ENCODE results near the gene SPAG6. TPM values are rescaled to one million over a fixed set of nuclear protein-coding genes. Genes with fewer than 3 reads are reported as not detected.

The SPAG6 gene
- polyA plus RNA-seq, 3 donors, result 0.06 TPM; not detected in 2

DNA sequence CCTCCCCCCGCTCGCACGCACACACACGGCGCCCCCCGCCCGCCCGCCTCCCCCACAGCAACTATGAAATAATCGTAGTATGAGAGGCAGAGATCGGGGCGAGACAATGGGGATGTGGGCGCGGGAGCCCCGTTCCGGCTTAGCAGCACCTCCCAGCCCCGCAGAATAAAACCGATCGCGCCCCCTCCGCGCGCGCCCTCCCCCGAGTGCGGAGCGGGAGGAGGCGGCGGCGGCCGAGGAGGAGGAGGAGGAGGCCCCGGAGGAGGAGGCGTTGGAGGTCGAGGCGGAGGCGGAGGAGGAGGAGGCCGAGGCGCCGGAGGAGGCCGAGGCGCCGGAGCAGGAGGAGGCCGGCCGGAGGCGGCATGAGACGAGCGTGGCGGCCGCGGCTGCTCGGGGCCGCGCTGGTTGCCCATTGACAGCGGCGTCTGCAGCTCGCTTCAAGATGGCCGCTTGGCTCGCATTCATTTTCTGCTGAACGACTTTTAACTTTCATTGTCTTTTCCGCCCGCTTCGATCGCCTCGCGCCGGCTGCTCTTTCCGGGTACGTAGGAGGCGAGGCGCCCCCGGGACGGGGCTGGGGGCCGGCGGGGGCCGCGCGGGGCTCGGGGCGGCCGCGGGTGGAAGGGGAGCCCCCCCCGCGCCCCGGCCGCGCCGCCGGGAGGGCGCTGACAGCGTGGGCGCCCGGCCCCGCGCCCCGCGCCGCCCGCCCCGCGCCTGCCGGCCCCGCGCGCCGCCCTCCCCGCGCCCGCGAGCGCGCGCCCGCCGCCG lies 24.0 kb upstream of the SPAG6 start:
- H3K27ac ChIP-seq (ENCODE audit: low read depth, low read length), result no peak overlapping the region
- 0 to 1% (median 1%) methylated on average over 53 to 83 of the region's 114 CpGs for WGBS, 3 donors

DNA sequence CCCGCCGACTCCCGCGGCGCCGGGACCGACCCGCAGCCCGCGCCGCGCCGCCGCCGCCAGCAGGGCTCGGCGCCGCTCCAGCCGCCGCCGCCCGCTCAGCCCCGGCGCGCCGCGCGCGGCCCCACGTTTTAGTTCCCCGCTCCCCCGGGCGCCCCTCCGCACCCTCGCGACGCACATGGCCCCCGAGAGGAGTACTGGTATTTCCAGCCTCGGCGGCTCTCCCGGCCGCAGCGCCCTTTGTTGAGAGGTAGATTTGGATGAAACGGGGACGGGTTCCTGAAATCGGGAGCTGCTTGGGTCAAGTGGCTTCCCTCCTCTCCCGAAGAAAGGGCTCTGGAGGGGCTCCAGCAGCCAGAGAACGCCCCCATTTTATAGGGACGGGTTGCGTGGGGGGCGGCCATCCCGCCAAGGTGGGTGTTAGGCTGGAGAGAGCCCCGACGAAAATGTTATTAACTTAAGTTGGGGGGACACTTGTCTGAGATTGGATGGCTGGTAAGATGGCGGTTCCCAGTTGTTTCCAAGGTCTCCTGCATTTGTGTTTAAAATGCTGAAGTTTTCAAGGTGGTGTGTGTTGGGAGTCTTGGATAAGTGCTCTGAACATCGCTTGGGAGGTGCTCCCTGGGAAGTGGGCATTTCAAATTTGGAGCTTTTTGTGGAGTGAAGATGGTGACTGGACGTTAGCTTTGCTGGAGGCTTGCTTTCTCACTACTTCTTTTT lies 23.2 kb upstream of the SPAG6 start:
- 2 to 3% (median 2%) methylated on average over 26 to 57 of the region's 57 CpGs for WGBS, 3 donors
- H3K27ac ChIP-seq (ENCODE audit: low read depth, low read length), result no peak overlapping the region

DNA sequence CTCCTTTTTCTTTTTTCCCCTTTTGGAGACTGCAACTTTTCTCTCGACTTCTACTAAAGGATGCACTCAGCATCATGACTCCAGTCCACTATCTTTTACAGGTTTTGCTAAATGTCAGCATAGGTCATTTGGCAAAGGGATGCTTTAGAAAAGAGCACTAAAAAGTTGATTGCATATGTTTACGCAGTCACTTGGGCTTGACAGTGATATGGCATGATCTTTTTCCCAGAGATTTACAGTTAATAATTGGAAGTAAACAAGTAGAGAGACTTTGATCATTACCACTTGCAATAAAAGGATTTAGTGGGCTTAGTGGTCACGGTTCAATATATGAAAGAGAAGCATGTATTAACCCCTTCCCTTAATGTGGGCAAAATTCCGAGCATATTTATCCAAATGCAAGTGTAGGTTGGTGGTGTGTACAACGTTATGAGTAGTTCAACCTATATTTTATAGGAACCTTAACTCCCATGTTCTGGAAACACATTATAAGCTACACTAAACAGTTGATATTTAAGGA lies 22.6 kb upstream of the SPAG6 start:
- WGBS, 3 donors, result 74 to 79% (median 78%) methylated on average over 5 of the region's 5 CpGs
- H3K27ac ChIP-seq (ENCODE audit: low read depth, low read length), result no peak overlapping the region

DNA sequence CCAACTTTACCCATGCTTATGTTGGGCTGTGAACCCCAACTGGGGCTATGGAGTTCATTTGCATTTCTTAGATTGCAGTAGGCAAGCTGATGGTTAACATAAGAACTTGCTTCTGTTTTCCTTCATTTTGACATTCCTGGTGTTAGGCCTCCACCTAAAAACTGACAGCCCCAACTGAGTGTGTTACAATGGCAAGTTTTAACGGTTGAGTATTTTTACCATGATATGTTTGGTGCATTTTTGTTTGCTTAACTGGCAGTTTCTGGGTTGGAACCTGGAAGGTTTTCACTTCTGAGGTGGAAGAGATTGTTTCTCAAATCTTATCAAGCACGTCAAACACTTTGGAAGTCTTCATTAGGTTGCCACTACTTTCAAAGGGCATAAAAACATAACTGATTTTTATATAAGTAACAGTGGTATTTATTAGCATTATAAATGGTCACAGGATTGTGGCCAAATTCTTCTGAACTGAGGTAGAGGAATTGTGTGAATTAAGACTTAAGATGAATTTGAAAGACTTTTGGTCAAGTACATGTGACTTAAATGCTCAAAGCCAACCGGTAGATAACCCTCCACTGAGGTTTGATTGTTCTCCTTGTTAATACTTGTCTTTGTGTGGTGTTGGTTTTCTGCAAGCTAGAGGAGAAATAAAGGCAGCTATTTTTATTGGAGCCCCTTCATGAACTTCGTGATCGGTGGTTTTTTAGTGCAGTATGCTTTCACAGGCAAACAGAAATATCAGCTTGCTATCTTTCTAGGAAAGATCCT lies 21.6 kb upstream of the SPAG6 start:
- WGBS, 3 donors, result 62 to 88% (median 88%) methylated on average over 5 of the region's 5 CpGs
- no peak overlapping the region for H3K27ac ChIP-seq (ENCODE audit: low read depth, low read length)

DNA sequence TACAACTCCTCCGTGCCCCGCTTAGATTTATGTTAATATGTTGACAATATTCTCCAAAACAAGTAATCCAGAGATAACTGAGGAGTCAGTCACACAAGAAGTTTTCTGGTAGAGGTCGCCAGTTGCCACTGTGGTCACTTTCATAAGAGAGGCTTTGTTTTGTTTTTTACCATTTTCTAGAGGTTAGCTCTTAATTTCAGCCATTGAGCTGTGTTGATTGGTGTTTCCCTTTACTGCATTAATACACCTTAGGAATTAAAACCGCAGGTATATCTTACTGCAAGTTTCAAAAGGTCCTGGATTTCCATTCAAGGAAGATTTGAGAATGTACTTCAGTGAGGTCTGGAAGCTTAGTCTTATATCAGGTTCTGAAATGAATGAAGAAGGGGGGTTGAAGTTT lies 20.9 kb upstream of the SPAG6 start:
- no peak overlapping the region for H3K27ac ChIP-seq (ENCODE audit: low read depth, low read length)
- 74 to 79% (median 78%) methylated on average over 4 of the region's 4 CpGs for WGBS, 3 donors

DNA sequence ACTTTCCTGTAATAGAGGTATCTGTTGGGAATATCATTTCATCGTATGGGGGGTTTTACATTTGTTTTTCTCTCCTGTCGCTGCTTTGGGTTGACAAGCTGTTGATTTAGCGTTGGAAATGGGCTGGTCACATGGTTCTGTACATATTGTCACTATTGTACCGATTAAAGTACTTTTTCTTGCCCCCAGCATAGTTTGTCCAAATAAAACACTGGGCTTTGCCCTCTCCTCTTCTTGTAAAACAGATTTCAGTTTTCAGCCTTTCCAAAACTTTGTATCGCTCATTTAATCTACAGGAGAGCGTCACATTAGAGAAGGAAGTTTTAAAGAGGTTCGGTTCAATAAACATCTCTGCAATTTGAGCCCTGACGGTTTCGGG lies 20.4 kb upstream of the SPAG6 start:
- 1 to 8% (median 5%) methylated on average over 9 of the region's 9 CpGs for WGBS, 3 donors
- H3K27ac ChIP-seq (ENCODE audit: low read depth, low read length), result no peak overlapping the region

DNA sequence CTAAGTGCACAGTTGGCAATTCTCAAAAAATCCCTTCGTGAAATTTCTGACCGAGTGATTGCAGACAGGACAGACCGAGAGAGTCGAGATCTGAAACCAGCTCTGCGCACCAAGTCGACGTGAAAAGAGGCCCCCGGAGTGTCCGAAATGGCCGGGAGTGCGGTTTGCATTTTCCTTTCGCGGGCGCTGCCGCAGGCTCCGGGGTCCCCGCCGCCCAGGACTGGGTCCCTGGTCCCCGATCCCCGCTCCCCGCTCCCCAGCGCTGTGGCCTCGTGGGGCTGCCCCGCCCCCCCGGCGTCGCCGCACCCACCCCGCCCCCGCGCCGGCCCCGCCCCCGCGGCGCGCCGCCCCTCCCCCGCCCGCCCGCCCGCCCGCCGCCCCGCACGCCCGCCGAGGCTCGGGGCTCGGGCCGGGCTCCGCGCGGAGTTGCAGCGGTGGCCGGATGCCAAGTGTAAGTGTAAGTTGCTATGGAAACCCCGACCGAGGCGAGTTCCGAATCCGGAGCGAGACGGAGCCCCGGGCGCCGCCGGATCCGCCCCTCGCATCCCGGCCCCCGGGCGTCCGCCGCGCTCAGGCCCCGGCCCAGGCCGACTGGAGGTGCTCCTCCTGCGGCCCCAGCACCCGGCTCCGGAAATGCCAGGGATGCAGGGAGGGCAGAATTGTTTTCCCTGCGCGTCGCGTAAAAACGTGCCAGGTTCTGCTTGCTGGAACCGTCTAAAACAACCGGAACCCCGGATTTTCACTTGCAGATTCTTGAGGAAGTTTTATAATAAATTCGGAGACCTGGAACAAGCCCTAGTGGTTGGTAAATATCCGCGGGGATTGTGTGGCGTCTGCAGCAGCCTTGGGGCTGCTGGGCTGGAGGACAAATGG lies 19.8 kb upstream of the SPAG6 start:
- WGBS, 3 donors, result 1 to 4% (median 1%) methylated on average over 64 to 92 of the region's 92 CpGs
- peak overlapping the region; percentile 26 for H3K27ac ChIP-seq (ENCODE audit: low read depth, low read length)

DNA sequence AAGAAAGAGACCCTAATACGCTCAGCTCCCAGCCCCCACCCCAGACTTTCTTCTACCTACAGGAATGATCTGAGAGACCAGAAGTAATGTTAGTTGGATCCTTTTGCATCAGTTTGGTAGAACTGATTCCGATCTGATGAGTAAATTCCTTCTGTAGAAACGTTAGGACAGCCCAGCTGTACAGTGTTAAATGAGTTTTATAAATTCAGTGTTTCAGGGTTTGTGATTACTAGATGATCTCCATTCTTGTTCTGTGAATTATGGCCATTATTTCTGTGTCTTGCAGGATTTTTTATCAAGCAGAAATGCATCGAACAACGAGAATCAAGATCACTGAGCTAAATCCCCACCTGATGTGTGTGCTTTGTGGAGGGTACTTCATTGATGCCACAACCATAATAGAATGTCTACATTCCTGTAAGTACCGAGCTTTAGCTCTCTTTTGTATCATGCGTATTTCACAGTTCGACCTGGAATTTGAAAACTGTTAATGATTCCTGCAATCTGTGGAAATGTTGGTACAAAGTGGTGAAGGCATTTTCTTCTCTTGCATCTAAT lies 19.1 kb upstream of the SPAG6 start:
- 66 to 75% (median 68%) methylated on average over 8 of the region's 8 CpGs for WGBS, 3 donors

DNA sequence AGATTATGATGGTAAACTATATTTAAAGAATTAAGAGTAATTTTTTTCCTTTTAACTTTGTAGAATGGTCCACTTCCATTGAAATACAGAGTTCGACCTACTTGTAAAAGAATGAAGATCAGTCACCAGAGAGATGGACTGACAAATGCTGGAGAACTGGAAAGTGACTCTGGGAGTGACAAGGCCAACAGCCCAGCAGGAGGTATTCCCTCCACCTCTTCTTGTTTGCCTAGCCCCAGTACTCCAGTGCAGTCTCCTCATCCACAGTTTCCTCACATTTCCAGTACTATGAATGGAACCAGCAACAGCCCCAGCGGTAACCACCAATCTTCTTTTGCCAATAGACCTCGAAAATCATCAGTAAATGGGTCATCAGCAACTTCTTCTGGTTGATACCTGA lies 16.1 kb upstream of the SPAG6 start:
- H3K27ac ChIP-seq (ENCODE audit: low read depth, low read length), result no peak overlapping the region
- 94 to 98% (median 95%) methylated on average over 3 of the region's 3 CpGs for WGBS, 3 donors

More for the DNA sequence above, 19.1 kb upstream of the SPAG6 start:
- no peak overlapping the region for H3K27ac ChIP-seq (ENCODE audit: low read depth, low read length)

DNA sequence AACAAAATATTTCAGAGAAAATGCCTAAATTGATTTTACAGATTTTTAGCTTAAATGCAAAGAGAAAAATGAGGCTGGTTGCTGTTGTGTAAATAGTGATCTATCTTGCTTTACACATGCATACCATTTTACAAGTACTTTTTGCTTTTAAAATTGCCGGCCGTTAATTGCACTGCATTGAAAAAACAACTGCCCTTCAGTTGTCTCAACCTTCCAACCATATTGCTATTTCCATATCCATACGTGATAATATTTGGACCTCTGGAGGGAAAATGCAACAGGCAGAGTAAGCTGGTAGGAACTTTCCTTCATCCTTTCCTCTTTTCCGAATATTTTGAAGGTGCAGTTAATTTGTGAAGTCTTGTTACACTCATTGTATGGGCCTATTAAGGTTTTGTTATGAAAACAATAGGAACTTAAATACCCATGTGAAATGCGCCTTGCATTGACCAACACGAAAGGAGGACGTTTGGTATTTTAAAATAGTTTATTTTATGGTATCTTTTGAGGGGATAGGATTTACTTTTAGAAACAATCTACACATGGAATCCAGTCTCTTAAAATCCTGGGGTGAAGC lies 13.1 kb upstream of the SPAG6 start:
- H3K27ac ChIP-seq (ENCODE audit: low read depth, low read length), result no peak overlapping the region
- 93 to 95% (median 94%) methylated on average over 7 of the region's 7 CpGs for WGBS, 3 donors

DNA sequence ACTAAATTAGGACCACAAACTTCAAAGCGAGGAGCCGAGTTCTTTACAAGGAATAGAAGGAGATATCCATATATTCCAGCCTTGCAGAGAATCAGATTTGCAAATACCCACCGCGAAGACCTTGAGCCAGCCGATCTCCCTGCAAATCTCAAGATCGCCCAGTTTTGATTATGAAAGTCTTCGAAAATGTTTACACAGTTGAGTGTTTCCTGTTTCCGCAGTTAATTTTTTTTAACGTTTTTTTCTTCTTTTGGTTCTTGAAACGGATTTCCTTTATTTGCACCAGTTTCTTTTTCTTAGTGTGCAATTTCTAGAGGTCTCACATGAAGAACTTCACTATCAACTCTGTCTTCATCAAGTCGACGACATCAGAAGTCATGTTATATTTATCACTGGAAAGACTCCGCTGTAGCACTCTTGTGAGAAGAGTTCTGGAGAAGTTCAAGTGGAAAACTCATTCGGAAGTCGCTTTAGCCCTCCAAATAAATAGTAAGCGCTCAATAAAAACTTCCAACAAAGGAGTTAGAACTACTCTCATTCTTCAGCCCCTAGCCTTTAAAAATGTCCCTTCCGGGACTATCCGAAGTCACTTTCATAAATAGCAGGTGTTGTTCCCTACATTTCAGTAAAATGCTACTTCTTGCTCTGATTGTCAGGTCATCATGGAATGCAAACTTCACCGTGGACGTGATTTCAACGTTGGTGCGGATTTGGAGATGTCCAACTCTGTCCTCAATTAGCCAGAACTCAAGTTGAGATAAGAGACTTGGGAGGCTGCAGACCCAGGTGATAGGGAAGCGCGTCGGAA lies 11.9 kb upstream of the SPAG6 start:
- 44 to 63% (median 48%) methylated on average over 25 of the region's 25 CpGs for WGBS, 3 donors
- no peak overlapping the region for H3K27ac ChIP-seq (ENCODE audit: low read depth, low read length)

DNA sequence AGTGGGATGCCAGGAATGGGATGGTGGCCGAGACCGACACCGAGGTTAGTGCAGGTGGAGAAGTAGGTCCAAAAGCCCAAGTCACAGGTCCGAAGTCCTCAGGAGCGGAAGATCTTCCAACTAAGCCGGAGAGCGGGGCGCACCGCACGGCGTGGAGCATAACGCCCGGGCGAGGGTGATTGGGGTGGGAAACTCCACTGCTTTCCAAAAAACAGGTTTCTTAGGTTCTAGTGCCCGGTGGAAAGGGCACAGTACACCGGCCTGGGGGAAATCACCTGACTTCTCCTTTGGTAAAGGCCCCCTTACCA lies 11.4 kb upstream of the SPAG6 start:
- 50 to 63% (median 62%) methylated on average over 16 of the region's 16 CpGs for WGBS, 3 donors
- H3K27ac ChIP-seq (ENCODE audit: low read depth, low read length), result no peak overlapping the region

DNA sequence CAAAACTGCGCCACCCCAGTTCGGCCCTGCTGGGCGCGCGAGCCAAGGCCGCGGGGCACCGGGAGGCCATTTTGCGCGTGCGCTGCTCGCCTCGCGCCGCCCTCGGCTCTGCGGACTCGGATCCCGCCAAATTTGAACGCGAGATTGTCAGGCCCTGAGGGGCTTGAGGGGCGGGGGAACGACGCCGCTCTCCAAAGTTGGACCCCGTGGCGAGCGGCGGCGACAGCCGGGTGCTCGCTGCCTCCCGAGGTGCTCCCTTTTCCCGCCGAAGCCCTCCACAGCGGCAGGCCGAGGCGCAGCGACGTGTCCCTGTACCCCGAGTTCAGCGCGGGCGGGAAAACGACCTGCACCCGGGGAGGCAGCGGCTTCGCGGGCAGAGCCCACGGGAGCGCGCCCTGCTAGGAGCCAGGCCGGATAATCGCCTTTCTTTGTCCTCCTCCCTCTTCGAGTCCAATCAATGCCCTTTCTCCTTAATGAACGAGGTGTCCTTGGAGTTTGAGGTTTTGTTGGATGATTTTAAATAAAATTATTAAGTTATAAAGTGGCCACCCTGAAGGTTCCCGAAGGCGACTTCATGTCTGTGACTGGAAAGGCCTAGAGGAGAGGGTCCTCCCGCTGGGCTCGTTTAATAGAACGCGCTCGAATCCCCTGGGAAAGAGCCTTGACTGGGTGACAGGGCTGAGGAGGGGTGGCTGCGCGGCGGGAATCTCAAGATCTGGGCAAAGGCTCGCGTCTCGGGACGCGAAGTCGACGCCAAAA lies 10.7 kb upstream of the SPAG6 start:
- no peak overlapping the region for H3K27ac ChIP-seq (ENCODE audit: low read depth, low read length)
- 6 to 17% (median 15%) methylated on average over 66 to 73 of the region's 73 CpGs for WGBS, 3 donors

DNA sequence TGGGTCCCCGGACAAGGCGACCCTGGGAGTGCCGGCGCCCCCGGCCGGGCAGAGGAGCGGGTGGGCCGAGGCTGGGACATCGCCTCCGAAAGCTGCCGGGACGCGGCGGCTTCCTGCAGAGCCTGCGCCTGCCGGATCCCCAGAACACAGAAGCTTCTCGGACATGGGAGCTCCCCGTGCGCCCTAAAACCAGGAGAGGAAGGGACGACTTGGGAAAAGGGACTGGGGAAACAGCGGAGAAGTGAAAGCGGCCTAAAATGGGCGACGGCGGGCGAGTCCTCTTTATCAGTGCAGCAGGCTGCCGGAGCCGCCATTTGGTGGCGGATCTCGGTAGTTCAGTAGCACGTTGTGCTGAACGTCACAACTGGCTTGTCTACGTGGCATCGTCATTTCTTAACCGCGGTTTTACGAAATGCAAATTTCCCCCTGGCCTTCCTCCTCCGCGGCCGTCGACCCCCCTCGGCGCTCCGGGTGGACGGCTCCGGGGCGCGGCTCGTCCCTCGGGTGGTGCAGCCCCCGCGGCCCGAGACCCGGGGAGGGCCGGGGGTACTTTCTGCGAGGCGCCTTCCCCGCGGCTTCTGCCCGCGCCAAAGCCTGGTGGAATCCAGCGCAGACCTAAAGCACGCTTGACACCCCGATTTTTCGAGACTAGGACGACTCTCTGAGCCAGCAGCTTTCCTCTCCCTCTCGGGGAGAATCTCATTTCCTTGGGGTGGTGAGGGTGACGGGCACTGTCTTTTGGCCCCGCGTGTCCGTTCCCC lies 9.9 kb upstream of the SPAG6 start:
- no peak overlapping the region for H3K27ac ChIP-seq (ENCODE audit: low read depth, low read length)
- WGBS, 3 donors, result 3 to 5% (median 4%) methylated on average over 63 to 71 of the region's 71 CpGs

DNA sequence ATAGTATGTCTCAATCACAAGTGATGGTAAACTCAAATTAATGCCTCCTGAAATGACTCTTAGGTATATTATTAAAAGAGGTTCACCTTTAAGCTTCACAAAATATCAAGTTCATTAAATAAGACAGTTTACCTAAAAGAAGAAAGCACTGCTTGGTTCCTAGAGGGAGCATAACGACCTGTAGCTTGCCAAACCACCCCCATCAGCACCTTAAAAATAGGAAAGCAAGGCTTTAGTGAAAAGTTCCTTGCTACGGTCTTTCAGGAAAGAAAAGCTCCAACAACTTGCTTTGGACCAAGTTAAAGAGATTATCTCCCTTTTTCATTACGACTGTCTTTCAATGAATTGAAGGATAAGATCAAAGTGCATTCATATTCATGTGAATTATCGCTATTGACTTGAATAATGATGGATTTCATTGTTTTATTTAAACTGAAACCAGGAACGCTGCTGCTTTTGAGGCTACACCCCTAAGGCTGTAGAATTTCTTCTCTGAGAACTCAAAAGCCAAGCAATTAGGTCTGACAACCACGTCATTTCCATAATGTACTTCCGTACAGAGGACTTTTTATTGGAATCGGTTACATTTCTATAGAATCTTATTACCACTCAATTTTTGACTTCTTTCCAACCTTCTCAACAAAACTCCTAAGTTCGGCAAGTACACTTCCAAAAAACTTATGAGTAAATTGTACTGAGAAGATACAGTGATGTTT lies 7.0 kb upstream of the SPAG6 start:
- 20 to 23% (median 21%) methylated on average over 9 of the region's 9 CpGs for WGBS, 3 donors
- H3K27ac ChIP-seq (ENCODE audit: low read depth, low read length), result no peak overlapping the region
